ENCODE measurements around the gene FCAR.
A peak's percentile ranks its signal among the peaks of the same experiment; 100 is the strongest.

FCAR gene

DNA sequence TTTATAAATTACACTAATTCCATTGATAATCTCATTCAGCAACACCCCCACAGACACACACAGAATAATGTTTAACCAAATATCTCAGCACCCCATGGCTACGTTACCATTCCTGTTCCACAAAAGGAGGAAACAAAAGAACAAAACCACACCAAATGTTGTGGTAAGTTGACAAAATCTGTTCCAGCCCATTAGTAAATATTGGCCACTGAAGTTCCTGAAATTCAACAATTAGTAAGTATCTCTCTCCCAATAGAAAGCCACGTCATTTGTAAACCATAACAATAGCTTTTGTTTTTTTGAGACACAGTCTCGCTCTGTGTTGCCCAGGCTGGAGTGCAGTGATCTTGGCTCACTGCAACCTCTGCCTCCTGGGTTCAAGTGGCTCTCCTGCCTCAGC lies 2.3 kb upstream of the FCAR start:
- in situ Hi-C loops (cut with MboI; ENCODE audit: low pct_unique_long_range_greater_than_20kb, low sequenced_read_pairs, unreplicated experiment): no loop called here
- DNase-seq (ENCODE audit: low spot score): no peak
- TF ChIP-seq, protein P1, sequence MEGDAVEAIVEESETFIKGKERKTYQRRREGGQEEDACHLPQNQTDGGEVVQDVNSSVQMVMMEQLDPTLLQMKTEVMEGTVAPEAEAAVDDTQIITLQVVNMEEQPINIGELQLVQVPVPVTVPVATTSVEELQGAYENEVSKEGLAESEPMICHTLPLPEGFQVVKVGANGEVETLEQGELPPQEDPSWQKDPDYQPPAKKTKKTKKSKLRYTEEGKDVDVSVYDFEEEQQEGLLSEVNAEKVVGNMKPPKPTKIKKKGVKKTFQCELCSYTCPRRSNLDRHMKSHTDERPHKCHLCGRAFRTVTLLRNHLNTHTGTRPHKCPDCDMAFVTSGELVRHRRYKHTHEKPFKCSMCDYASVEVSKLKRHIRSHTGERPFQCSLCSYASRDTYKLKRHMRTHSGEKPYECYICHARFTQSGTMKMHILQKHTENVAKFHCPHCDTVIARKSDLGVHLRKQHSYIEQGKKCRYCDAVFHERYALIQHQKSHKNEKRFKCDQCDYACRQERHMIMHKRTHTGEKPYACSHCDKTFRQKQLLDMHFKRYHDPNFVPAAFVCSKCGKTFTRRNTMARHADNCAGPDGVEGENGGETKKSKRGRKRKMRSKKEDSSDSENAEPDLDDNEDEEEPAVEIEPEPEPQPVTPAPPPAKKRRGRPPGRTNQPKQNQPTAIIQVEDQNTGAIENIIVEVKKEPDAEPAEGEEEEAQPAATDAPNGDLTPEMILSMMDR (IDR thresholded peaks at IDR 0.05; ENCODE audit: extremely low read depth, insufficient read depth, missing control alignments): no peak

DNA sequence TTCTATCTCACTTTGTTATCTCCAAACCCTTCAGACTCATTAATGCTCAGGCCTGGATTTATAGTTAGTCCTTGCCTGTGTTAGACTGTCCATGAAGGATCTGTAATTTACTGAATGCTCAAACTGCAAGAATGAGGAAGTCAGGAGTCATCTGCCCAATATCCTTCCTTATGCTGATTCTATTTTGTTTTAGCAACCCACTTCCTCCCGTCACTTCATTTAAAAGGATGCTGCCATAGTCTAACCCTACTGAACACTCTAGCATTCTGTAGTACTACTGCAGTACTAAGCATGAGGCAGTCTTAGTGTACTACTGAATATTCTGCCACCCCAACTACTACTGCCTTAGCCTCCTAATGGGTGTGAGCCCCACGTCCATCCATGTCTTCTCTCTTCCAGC lies 1.5 kb downstream of the FCAR start:
- TF ChIP-seq, protein P1 (IDR thresholded peaks at IDR 0.05; ENCODE audit: extremely low read depth, insufficient read depth, missing control alignments): no peak
- in situ Hi-C loops (cut with MboI; ENCODE audit: low pct_unique_long_range_greater_than_20kb, low sequenced_read_pairs, unreplicated experiment): no loop called here
- DNase-seq (ENCODE audit: low spot score): no peak

DNA sequence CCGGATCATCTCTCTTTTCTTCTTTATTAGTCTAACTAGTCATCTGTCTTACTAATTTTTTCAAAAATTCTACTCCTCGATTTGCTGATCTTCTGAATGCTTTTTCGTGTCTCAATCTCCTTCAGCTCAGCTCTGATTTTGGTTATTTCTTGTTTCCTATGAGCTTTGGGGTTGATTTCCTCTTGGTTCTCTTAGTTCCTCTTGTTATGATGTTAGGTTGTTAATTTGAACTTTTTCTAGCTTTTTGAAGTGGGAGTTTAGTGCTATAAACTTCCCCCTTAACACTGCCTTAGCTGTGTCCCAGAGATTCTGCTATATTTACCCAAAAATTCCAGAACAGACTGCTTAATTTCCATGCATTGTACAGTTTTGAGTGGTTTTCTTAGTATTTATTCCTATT lies 3.4 kb downstream of the FCAR start:
- in situ Hi-C loops (cut with MboI; ENCODE audit: low pct_unique_long_range_greater_than_20kb, low sequenced_read_pairs, unreplicated experiment): no loop called here
- DNase-seq (ENCODE audit: low spot score): no peak
- TF ChIP-seq, protein P1 (IDR thresholded peaks at IDR 0.05; ENCODE audit: extremely low read depth, insufficient read depth, missing control alignments): no peak

- TF ChIP-seq, protein P1 (IDR thresholded peaks at IDR 0.05; ENCODE audit: extremely low read depth, insufficient read depth, missing control alignments): no peak
- in situ Hi-C loops (cut with MboI; ENCODE audit: low pct_unique_long_range_greater_than_20kb, low sequenced_read_pairs, unreplicated experiment): no loop called here
- no peak for DNase-seq (ENCODE audit: low spot score)
Measured at GRCh38 chr19:54881884-54882283, 7.8 kb downstream of the FCAR start.

- peak; percentile 67 for DNase-seq (ENCODE audit: low spot score)
- TF ChIP-seq, protein P1 (IDR thresholded peaks at IDR 0.05; ENCODE audit: extremely low read depth, insufficient read depth, missing control alignments): peak; percentile 38
- in situ Hi-C loops (cut with MboI; ENCODE audit: low pct_unique_long_range_greater_than_20kb, low sequenced_read_pairs, unreplicated experiment): no loop called here
Measured at GRCh38 chr19:54882758-54883157, 8.7 kb downstream of the FCAR start.

- DNase-seq (ENCODE audit: low spot score): no peak
- in situ Hi-C loops (cut with MboI; ENCODE audit: low pct_unique_long_range_greater_than_20kb, low sequenced_read_pairs, unreplicated experiment): no loop called here
- TF ChIP-seq, protein P1 (IDR thresholded peaks at IDR 0.05; ENCODE audit: extremely low read depth, insufficient read depth, missing control alignments): no peak
Measured at GRCh38 chr19:54883228-54883627, 9.2 kb downstream of the FCAR start.

DNA sequence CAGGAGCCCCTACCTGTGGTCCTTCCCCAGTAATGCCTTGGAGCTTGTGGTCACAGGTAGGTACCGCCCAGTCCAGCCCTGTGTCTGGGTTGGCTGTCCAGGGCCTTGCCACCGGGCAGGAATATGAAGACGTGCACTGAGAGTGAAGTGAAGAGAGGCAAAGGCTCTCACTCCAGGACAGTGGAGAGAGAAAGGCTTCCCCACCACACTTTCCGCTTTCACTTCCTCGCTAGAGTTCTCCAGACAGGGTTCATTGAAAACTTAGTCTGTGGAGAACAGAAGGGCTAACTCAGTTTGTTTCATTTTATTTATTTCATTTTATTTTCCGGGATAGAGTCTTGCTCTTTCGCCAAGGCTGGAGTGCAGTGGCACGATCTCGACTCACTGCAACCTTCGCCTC lies 14.2 kb downstream of the FCAR start:
- TF ChIP-seq, protein P1 (IDR thresholded peaks at IDR 0.05; ENCODE audit: extremely low read depth, insufficient read depth, missing control alignments): no peak
- in situ Hi-C loops (cut with MboI; ENCODE audit: low pct_unique_long_range_greater_than_20kb, low sequenced_read_pairs, unreplicated experiment): no loop called here
- DNase-seq (ENCODE audit: low spot score): no peak

Measured in GM13977 (cell line).